ENCODE results near the gene FHOD3. TPM values are rescaled to one million over a fixed set of nuclear protein-coding genes. Genes with fewer than 3 reads are reported as not detected.

Gene FHOD3
- total RNA-seq, 1 donor from 2014 or later = 346 TPM

GRCh38 chr18:36700955-36701354, 403.4 kb downstream of the FHOD3 start:
- H3K9me3 ChIP-seq (replicated peaks) = no peaks in the 10 kb centered on the region
- H3K4me3 ChIP-seq = no peak overlapping the region
- no peak for TF ChIP-seq CTCF (IDR thresholded peaks at IDR 0.05; ENCODE audit: borderline replicate concordance)
- intact Hi-C loops (cut with micrococcal nuclease) = no loop called here
- H3K36me3 ChIP-seq = no peaks in the 10 kb centered on the region
- peaks cover 31% of the 10 kb centered on the region for H3K4me1 ChIP-seq
- DNase-seq = no peak
- no peaks in the 10 kb centered on the region for H3K27me3 ChIP-seq (ENCODE audit: low read depth)
- no peak overlapping the region for H3K27ac ChIP-seq (replicated peaks)

DNA sequence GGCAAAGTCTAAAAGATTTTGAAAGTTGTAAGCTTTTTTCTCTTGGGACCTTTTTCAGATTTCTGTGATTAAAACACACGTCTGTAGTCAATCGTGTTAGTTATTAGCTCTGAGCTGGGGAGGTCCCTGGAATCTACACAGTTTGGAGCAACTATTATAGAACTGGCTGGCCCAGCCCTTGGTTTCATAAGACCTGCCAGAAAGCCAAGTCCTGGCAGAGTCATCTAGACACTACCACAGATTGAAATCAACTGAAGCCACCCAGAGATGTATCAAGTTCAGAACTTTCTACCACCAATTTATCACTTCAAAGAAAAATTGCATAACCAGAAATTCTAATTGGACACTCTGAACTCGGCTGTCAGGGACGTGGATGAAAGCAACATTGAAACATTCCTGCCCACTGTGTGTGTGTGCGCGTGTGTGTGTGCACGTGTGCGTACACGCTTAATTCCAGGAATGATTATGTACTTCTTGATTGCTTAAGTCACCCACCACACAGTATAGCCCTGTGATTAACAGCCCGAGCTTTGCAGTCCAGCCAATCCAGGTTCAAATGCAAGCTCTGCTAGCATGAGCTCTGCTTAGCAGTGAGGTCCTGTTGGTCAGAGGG, 405.0 kb downstream of the FHOD3 start:
- Histone ChIP-seq H3K27ac (replicated peaks) (no peak overlapping the region), H3K4me1 (peaks cover 36% of the 10 kb centered on the region), H3K27me3 (ENCODE audit: low read depth) (no peaks in the 10 kb centered on the region), H3K36me3 (no peaks in the 10 kb centered on the region), H3K9me3 (replicated peaks) (no peaks in the 10 kb centered on the region), H3K4me3 (no peak overlapping the region)
- DNase-seq = no peak
- no peak for TF ChIP-seq CTCF (IDR thresholded peaks at IDR 0.05; ENCODE audit: borderline replicate concordance)
- intact Hi-C loops (cut with micrococcal nuclease) = no loop called here

- intact Hi-C loops (cut with micrococcal nuclease) = no loop called here
- Histone ChIP-seq H3K27me3 (ENCODE audit: low read depth) (no peaks in the 10 kb centered on the region), H3K36me3 (no peaks in the 10 kb centered on the region), H3K4me3 (no peak overlapping the region), H3K9me3 (replicated peaks) (no peaks in the 10 kb centered on the region), H3K4me1 (peaks cover 52% of the 10 kb centered on the region), H3K27ac (replicated peaks) (no peak overlapping the region)
- DNase-seq = no peak
- TF ChIP-seq CTCF (IDR thresholded peaks at IDR 0.05; ENCODE audit: borderline replicate concordance) = no peak
These were observed 406.6 kb downstream of the FHOD3 start for GRCh38 chr18:36704156-36704555.

GRCh38 chr18:36706134-36706881, 408.8 kb downstream of the FHOD3 start:
- Histone ChIP-seq H3K9me3 (replicated peaks) (no peaks in the 10 kb centered on the region), H3K27ac (replicated peaks) (no peak overlapping the region), H3K4me1 (peaks cover 72% of the 10 kb centered on the region), H3K4me3 (no peak overlapping the region), H3K27me3 (ENCODE audit: low read depth) (no peaks in the 10 kb centered on the region), H3K36me3 (no peaks in the 10 kb centered on the region)
- no peak for TF ChIP-seq CTCF (IDR thresholded peaks at IDR 0.05; ENCODE audit: borderline replicate concordance)
- DNase-seq = no peak
- intact Hi-C loops (cut with micrococcal nuclease) = no loop called here

- no peak for TF ChIP-seq CTCF (IDR thresholded peaks at IDR 0.05; ENCODE audit: borderline replicate concordance)
- DNase-seq = no peak
- Histone ChIP-seq H3K27ac (replicated peaks) (peak overlapping the region; percentile 31), H3K27me3 (ENCODE audit: low read depth) (no peaks in the 10 kb centered on the region), H3K9me3 (replicated peaks) (no peaks in the 10 kb centered on the region), H3K4me1 (peaks cover 69% of the 10 kb centered on the region), H3K36me3 (no peaks in the 10 kb centered on the region), H3K4me3 (no peak overlapping the region)
- intact Hi-C loops (cut with micrococcal nuclease) = no loop called here
These were observed 410.9 kb downstream of the FHOD3 start for GRCh38 chr18:36708366-36708765.

Data from left ventricle myocardium inferior (tissue), 1 donor.